Measurements from ENCODE around the gene PDZRN4. TPM values are rescaled to one million over a fixed set of nuclear protein-coding genes. Genes with fewer than 3 reads are reported as not detected.
"Not testable (repeated sequence)": the region's sequence is repeated elsewhere in the genome, so short reads cannot be mapped to it uniquely, and the experiment has no call there.

The PDZRN4 gene
- total RNA-seq, 1 donor from 2014 or later = 0.20 TPM

DNA sequence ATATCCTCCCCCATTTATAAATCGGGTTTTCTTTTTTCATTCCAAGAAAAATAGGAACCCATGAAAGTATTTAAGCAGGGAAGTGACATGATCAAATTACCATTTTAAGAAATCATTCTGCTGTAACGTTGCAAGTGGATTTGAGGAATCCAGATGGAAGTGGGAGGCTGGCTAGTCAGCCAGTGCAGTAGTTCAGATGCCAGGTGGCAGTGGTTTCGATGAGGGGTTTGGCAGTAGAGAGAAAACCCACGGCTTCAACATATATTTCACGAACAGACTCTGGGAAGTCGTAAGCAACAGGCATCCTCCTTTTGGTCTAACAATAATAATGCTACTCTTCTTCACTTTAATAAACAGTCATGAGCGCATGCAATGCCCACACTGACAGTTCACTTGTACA is 25.0 kb downstream of the PDZRN4 start:
- ATAC-seq = no peak
- DNase-seq (ENCODE audit: low spot score) = no peak

DNA sequence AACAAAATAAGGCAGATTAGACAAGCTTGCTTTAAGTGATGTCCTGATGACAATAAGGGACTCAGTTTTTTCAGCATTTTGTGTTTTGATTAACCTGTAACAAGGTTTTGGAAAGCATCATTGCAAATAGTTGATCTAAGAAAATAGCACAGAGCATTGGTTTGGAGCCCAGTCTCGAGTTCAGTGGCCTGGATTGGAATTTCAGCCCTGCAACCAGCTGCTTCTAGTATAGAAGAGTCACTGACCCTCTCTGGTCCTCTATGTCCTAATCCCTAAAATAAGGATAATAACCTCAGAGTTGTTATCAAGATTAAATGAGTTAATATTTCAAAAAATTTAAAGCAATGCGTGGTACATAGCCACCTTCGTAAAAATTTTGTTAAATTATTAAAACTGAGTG is 25.5 kb downstream of the PDZRN4 start:
- ATAC-seq (peak; percentile 38), DNase-seq (ENCODE audit: low spot score) (no peak)

DNA sequence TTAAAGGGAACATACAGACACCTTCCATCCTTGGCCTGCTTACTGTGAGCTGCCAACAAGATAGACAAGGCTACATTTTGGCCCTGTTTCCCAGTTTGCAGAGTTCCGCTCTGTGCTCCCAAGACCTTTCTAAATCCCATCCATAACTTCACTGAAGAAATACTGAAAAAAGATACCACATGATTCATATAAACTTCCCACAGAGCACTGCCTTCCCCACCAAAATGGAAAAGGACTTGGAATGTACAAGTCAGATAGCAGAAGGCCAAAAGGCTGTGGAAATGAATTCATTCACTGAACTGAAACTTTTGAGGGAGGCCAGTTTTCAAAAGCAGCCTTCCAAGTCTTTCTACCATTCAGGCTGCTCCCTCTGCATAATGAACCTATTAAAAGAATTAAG is 29.6 kb downstream of the PDZRN4 start:
- ATAC-seq = peak; percentile 25

DNA sequence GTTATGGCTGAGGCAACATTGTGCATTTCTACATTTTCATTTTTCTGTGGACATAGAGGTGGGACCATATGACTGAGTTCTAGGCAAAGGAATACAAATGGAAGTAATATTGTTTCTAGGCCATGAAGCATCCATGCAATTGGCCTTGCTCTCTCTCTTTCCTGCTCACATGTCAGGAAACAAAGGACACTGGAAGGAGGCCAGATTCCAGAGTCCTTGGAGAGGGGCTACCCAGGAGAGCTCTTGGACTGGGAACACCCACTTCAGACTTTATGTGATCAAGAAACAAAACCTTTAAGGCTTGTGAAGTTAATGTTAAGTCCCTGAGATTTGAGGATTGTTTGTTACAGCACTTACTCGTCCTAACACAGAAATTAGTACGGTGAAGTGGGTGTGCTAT is 32.8 kb downstream of the PDZRN4 start:
- ATAC-seq (no peak), DNase-seq (ENCODE audit: low spot score) (no peak)

More for the DNA sequence above, 29.6 kb downstream of the PDZRN4 start:
- DNase-seq (ENCODE audit: low spot score) = no peak

DNA sequence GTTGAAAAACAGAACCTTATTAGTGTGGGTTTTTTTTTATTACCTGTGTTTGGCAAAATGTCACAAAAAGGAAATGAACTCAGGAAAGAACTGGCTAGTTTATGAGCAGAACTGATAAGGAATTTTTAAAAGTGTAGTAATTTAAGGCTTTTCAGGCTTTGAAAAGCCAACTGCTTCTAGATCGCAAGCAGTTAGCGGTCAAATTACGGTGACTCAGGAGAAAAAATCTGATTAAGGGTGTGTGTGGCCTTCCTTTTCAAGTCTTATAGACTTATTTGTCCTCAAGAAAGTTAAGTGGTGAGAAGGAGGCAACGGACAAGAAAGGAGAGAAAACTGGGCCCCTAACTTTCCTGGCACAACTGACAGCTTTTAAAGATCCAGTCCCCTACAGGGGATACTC is 33.4 kb downstream of the PDZRN4 start:
- ATAC-seq = no peak
- no peak for DNase-seq (ENCODE audit: low spot score)

DNA sequence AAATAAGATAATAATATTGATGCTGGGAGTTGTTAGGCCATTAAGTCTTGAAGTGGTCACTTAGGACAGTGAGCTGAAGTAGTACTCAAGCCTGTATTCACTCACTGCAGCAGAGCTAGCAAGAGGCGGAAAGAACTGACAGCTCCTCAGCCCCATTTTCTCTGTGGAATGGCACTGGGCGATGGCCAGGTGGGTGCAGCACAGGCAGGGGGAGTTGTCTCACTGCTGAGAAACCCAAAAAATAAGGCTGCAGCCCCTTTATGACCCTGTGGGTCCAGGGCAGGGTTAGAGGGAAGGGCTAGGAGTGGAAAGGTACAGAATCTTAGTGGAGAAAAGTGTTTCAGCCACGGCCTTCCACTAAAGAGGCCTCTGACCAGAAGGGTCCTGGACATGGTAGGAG is 35.5 kb downstream of the PDZRN4 start:
- DNase-seq (ENCODE audit: low spot score) = no peak
- ATAC-seq = no peak

DNA sequence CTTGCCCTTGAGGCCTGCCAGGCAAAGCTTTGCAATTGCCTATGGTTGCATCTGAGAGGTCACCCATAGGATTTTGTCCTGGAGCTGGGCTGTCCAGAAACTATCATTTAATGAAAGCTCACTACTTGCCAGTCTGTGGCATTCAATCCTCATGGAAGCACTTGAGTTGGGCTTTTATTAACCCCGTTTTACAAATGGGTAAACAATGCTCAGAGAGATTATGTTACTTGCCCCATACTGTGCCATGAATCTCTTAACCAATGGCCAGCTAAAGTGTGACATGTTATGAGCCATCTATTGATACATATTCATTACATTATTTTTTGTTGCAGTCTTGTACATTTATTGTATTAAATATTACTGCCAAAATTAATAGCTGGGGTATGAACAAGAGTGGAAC is 35.9 kb downstream of the PDZRN4 start:
- ATAC-seq (no peak), DNase-seq (ENCODE audit: low spot score) (no peak)

DNA sequence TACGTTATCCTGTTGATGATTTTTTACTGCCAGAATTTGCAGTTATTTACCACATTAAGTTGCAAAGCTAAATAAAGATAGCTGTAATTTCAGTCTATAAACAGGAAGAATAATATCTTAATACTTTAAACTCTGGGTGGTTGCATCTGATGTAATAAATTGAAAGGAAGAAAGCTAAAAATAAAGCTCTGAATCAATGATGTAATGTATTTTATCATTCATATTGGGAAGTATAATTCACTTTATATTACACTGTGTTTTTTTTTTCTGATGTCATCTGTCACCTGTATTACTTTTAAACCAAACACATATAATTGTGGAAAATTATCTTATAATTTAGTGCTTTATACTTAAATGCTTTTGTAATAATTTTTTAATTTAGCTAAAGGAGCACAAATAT is 37.1 kb downstream of the PDZRN4 start:
- no peak for DNase-seq (ENCODE audit: low spot score)
- ATAC-seq = no peak

DNA sequence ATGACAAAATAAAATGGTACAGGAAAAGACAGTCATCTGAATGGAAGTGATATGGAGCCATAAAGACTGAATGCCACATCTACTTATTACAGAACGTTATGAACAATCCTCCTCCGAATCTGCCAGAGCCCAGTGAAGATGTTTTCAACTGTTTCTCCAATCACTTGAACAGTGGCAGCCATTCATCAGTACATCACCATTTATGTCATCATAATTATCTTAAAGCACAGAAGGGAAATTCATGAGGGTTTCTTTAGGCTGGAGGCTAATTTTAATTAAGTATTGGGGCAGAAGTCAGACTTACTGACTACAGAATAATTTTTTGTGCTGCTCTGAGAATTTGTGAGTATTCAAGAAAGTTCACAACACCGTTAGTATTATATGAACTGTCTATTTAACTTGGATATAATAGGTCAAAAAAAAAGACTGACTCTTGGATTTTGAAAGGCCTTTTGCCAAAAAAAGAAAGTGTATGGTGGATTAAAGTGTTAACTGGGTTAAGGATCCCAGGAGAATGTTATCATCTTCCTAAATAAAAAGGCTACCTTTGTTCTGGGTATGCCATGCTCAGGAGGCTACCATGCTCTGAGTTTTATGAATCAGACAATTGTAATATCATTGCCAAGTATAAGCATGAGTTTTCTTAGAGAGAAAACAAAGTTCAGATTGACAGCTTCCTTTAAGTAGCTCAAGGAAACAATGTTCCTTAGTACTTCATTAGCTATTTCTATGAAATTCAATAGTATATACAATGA is 40.1 kb downstream of the PDZRN4 start:
- ATAC-seq = no peak
- DNase-seq (ENCODE audit: low spot score) = no peak

DNA sequence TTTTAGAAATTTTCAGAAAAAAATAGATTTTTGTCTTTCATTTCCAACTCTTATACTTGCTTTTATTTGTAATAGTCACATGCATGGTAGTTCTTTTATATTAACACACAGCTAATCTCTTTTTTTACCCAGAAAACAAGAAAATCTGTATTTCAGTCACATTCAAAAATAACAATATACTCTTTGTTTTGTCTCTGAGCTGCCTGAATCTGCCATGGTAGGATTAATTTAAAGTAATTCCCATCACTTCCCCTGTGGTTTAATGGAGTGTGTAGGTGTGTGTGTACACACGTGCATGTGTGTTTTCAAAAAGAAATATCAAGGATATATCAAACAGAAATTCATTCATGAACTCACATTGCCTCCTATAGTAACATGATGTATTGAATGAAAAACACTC is 42.6 kb downstream of the PDZRN4 start:
- no peak for ATAC-seq
- no peak for DNase-seq (ENCODE audit: low spot score)

DNA sequence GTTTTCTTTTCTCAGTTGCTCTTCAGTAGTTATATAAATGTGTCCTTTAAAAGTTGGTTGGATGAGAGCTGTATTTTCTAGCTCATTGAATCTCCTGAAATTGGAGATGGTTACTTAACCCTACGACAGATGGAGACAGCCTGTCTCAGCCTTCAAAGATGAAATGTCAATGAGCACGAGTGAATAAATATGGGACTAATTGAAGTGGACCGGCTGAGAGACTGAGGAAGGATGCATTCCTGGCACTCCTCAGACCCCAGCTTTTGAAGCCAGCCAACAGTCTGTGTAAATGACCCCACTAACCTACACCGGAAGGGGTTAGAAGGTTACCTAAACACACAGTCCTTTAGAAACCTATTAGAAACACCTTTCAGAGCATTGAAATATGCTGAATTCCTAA is 46.6 kb downstream of the PDZRN4 start:
- no peak for DNase-seq (ENCODE audit: low spot score)
- no peak for ATAC-seq

DNA sequence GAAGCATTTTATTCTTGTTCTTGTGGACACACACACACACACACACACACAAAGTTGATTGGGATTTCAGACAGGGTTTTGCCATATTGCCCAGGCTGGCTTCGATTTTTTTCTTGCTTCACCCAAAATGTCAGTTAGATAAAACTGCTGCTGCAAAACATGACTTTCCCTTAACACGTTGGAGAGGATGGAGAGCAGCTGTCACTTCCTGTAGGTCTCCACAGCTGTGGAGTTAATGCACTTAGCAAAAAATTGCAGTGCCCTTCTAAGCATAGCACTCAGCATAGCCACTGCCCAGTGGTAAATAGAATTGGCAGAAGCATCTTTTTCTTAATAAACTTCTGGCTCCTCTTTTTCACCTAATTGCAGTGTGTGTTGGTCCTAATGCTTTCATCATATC is 54.5 kb downstream of the PDZRN4 start:
- ATAC-seq (no peak), DNase-seq (ENCODE audit: low spot score) (no peak)

DNA sequence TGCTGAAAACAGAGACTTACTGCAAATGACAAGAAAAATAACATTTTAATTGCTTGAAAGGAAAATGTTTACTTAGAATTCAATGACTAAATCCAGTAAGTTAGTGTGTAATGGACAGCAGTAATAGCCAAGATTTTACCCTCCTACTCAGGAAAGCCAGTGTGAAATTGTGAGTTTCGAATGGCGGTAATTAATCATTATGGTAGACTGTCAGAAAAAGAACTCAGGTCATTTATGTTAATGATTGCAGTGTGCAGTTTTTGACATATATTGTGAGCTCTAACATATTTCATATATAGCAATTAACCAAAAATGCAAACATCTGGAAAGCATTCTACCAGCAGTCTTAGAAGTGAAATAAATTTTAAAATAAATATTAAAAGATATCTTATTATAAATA is 60.3 kb downstream of the PDZRN4 start:
- no peak for DNase-seq (ENCODE audit: low spot score)
- no peak for ATAC-seq

DNA sequence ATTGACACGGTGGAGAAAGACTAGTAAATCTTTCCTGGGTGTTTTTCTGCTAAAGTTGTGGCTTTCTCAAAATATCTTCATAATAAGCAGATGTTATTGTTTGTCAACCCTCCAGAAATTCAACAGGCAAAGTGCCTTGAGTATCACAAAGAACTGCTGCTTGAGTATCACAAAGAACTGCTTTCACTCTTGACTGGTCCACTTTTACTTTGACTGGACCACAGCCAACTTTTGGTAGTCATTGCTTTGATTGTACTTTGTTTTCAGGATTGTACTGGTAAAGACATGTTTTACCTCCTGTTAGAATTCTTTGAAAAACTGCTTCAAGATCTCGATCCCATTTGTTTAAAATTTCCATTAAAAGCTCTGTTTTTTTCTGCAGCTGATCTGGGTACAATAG is 62.6 kb downstream of the PDZRN4 start:
- ATAC-seq (no peak), DNase-seq (ENCODE audit: low spot score) (no peak)

DNA sequence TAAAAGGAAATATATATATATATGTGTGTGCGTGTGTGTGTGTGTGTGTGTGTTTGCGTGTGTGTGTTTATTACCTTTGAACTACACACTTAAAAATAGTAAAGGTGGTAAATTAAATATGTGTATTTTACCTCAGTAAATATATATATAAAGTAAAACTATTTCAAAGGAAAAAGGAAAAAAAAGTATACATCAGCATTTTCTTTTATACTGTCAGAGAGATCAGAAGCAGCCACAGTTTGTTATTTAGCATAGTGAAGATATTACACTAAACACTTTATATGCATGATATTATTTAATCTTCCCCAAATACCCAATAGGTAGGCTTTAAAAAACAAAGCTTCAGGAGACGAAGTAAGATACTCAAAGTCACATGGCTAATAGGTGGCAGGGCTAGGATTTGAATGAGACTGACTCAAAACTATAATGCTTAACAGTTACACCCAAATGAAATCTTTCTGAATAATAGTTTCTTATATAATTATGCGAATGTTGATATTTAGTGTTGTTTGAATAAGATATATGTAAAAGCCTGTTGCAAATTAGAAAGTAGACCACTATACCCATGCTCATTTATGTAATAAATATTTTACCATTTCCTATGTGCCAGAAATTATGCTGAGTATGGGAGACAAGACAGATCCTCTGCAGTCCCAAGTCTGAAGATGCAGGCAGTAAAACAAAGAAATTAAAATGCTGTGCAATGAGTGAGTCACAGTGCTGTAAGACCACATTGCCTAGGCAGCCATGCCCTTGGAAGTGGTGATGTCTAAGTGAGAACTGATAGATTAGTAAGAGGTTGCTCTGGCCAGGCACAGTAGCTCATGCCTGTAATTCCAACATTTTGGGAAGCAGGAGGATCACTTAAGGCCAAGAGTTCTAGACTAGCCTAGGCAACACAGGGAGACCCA is 66.1 kb downstream of the PDZRN4 start:
- DNase-seq (ENCODE audit: low spot score) = no peak
- ATAC-seq = no peak

DNA sequence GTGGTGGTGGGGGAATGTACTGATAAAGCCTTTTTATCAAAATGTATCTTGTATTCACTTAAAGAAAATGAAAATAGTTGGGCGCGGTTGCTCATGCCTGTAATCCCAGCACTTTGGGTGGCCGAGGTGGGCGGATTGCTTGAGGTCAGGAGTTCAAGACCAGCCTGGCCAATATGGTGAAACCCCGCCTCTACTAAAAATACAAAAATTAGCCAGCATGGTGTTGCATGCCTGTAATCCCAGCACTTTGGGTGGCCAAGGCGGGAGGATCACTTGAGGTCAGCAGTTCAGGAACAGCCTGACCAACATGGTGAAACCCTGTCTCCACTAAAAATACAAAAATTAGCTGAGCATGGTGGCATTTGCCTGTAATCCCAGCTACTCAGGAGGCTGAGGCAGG is 75.1 kb downstream of the PDZRN4 start:
- DNase-seq (ENCODE audit: low spot score); ATAC-seq: not testable (repeated sequence)

DNA sequence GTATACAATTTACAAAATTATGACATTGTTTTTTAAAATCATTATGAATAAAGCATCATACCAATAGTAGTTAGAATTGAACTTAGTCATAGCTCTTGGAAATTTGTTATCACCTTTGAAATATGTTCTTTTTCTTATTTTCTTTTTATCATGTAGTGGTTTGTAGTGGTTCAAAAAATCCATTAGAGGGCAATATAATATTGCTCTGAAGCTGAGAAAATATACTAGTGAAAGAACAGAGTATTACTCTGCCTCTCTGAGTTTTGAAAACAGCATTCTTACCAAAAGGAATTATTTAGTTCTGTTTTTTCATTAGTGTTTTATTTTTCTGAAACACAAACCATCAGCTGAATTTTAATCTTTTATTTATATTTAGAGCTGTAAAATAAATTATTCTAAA is 76.2 kb downstream of the PDZRN4 start:
- ATAC-seq (peak; percentile 55), DNase-seq (ENCODE audit: low spot score) (no peak)

DNA sequence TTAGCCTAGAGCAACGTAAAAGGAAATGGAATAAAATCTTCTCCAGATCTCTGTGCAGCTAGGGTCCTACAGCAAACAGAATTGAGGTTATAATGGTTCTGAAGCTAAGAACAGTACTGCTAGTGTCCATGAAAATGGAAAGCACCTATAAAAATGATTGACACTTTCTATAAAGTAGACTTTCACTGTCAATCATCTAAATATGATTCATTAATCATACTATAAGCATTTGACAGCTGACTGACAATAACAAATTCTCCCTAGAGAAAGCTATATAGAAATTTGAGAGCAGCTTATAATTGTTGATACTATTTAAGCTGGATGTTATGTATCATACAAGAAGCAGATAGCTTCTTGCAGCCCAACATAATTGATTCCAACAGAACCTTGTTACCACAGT is 80.9 kb downstream of the PDZRN4 start:
- DNase-seq (ENCODE audit: low spot score) = no peak
- no peak for ATAC-seq

DNA sequence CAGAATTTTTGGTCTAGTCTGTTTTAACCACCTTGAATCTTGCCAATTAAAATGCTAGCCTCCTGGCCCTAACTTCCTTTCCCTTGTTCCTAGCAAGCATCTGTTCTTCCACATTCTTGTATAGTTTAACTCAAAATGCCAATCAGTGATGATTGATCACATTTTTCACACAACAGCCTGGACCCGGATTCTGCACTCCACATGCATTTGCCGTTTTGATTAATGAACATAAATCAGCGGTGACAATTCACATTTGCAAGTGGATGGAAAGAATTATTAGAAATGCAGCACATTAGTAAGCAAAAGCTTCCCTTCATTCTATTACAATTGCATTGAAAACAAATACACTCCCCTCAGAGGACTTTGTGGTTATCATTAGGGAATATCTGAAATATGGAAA is 83.4 kb downstream of the PDZRN4 start:
- ATAC-seq (no peak), DNase-seq (ENCODE audit: low spot score) (no peak)

DNA sequence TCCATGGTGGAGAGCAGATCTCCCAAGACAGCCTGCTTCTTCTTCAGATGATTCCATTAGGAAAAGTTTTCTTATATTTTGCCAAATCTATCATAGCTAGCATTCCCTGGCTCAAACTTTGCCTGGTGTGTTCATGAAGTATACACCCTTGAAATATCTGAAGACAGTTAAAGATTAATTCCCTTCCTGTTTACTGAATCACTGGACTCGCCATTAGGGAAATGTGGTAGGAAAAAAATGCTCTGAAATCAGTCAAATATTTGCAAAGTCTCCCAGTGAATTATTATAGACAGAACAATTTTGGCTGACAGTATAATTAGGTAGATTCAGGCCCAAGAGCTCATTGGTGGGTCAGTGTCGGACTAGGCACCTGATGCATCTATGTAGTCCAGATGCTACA is 86.5 kb downstream of the PDZRN4 start:
- no peak for ATAC-seq

DNA sequence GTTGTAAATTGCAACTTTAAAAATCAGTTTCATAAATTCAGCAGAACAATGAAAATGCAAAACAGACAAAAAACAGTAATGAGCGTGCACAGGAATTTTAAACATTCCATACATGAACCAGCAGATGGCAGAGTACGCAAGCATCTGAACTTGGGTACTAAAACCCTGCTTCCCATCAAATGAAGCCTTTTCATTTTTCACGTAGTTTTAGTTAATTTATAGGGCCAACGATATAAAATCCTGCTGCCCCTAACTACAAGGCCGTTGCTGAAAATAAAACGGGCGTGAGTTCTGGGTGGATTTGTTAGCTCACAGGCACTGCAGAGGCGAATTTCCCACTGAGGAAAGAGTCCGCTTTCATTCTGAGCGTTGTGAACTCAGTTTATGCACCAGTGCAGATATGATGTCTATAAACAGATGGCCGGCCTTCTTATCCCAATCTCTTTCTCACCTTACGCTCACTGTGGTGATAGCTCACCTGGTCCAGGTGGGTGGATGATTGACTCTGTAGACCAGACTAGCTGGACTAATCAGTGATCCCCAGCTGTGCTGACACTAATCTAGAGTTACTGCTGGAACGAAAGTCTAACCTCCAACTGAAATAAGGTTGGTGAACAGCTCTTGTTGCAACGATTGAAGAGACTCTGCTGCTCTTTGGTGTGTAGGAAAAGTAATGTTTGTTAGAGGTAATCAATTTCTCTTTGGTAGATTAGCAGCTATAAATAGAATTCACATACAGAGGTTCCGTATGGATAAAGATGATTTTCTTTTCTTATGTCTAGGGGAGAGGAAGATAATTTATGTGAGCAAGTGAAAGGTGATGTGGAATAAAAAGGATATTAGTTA is 89.2 kb downstream of the PDZRN4 start:
- ATAC-seq (peak; percentile 68), DNase-seq (ENCODE audit: low spot score) (no peak)

More for the DNA sequence above, 86.5 kb downstream of the PDZRN4 start:
- no peak for DNase-seq (ENCODE audit: low spot score)

All from left lobe of liver (tissue), 2 donors.